ENCODE results near the gene EN2.

The EN2 gene

DNA sequence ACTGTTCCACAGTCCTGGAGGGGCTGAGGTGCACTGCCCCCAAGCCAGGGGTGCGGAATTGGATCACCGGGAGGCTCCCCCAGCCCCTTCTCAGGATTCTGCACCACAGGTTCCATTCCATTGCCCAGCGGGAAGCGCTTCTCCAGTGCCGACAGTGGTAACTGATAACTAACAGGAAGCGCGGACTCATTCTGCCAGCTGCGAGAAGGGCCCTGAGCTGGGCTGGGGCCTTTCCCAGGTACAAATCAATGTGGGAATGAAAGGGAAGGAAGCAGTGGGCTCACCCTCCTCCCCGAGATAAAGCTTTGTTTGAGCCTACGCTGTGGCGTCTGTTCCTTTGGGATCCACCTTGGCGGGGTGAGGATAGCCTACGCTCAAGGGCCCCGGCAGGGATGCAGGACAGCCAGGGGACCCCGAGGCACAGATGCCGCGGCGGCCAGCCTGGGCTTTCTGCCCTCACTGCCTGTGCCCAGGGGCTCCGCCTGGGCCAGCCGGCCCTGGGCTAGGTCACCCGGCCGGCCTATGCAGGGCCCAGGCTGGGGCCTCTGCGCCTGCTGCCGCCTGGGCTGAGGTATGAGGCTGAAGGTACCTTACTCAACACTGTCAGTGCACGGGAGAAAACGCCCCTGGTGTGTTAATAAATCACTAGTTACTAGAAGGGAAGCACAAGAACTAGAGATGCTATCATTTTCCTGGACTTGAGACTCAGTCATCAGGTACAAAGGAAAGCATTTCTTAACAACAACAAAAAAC, 39.4 kb downstream of the EN2 start:
- TF ChIP-seq ZNF274 (IDR thresholded peaks at IDR 0.05; ENCODE audit: low read depth, low read length), result no peak
- H3K4me3 ChIP-seq (ENCODE audit: low read length), result no peak overlapping the region

GRCh38 chr7:155505422-155505793, 47.5 kb downstream of the EN2 start:
- H3K4me3 ChIP-seq (ENCODE audit: low read length), result no peak overlapping the region
- no peak for TF ChIP-seq ZNF274 (IDR thresholded peaks at IDR 0.05; ENCODE audit: low read depth, low read length)

DNA sequence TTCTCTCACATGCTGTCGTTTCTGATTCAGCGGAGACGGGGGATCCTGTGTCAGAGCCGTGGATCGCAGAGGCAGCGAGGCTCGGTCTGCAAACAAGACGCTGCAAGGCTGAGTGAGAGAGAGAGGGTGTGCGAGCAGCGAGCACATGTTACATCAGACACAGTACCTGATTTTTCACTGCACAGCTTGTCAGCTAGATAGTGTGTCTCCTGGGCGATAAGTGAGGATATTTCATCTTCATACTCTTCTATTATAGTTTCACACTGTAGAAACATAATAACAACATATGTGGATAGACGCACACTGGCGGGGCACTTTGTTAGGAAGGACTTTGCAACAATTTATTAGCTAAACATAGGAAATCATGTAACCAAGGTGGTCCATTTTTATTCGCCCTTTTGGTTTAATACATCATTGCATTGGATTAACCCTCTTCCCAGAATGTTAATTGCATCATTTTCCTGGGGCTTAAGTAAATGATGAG, 49.0 kb downstream of the EN2 start:
- TF ChIP-seq ZNF274 (IDR thresholded peaks at IDR 0.05; ENCODE audit: low read depth, low read length), result no peak
- H3K4me3 ChIP-seq (ENCODE audit: low read length), result no peak overlapping the region

GRCh38 chr7:155507576-155507975, 49.6 kb downstream of the EN2 start:
- no peak for TF ChIP-seq ZNF274 (IDR thresholded peaks at IDR 0.05; ENCODE audit: low read depth, low read length)
- H3K4me3 ChIP-seq (ENCODE audit: low read length), result no peak overlapping the region

GRCh38 chr7:155508376-155509358, 50.7 kb downstream of the EN2 start:
- no peak overlapping the region for H3K4me3 ChIP-seq (ENCODE audit: low read length)

GRCh38 chr7:155509359-155509724, 51.4 kb downstream of the EN2 start:
- TF ChIP-seq ZNF274 (IDR thresholded peaks at IDR 0.05; ENCODE audit: low read depth, low read length), result no peak
- H3K4me3 ChIP-seq (ENCODE audit: low read length), result peak overlapping the region; percentile 30; the same call in 1 of the 2 replicates

More at GRCh38 chr7:155508376-155509358, 50.7 kb downstream of the EN2 start:
- no peak for TF ChIP-seq ZNF274 (IDR thresholded peaks at IDR 0.05; ENCODE audit: low read depth, low read length)

GRCh38 chr7:155509725-155510551, 52.0 kb downstream of the EN2 start:
- peak overlapping the region; percentile 30; the same call in 1 of the 2 replicates for H3K4me3 ChIP-seq (ENCODE audit: low read length)

DNA sequence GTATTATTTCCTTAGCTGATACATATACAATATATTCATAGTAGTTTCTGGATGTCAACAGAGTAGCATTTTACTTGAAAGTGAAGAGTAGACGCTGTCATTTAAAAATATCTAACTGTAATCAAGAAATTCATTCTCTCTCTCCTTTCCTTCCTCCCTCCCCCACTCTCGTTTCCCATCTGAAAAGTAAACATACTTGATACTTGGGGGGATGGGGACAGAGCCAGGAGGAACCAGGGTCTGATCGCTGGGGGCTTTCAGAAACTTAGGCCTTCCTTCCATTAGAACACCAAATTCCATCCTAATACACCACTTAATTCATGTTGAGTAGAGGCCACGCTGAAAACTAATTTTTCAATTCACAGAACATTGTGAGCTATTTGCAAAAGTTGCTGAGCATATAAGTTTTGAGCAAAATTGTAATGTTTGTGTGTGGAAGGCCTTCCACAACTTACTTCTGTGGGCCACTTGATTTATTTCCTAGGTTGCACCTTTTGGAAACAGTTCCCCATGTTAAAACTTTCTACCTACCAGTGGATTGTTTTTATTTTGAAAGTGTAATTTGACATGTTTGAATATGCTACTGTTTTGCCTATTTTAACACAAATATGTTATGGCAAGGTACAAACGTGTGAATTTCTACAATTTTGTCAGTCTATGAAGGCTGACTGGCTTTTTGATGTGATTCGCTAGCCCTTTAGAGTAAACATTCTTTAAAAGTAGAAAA, 53.2 kb downstream of the EN2 start:
- no peak overlapping the region for H3K4me3 ChIP-seq (ENCODE audit: low read length)
- TF ChIP-seq ZNF274 (IDR thresholded peaks at IDR 0.05; ENCODE audit: low read depth, low read length), result no peak

More at GRCh38 chr7:155509725-155510551, 52.0 kb downstream of the EN2 start:
- no peak for TF ChIP-seq ZNF274 (IDR thresholded peaks at IDR 0.05; ENCODE audit: low read depth, low read length)

GRCh38 chr7:155511702-155511996, 53.7 kb downstream of the EN2 start:
- TF ChIP-seq ZNF274 (IDR thresholded peaks at IDR 0.05; ENCODE audit: low read depth, low read length), result no peak
- H3K4me3 ChIP-seq (ENCODE audit: low read length), result no peak overlapping the region

DNA sequence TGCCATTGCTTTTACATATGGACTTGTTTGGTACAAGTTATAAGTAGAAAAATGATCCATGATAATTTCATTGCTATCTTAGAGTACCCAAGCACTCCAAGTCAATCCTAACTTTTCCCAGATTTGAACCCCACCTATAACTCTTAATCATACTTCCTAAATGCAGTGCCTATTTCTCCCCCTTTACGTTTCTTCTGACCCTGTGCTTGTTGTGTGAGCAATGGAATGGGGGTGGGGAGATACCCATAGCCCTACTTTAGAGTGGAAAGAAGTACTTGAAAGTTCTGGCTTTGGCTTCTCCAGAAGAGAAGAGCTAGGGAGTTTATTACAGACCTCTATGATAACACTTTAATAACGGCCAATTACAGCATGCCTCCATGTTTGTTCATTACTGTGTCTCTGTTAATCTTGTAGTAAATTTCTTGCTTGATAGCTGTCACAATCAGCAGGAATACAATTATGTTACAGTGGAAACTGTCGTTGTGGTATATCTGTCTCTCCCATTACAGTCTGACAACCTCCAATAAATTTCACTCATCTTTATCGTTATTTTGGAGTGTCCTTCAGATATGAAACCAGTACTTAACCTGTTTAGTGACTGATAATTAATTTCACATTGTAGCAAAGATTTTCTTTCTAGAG, 54.4 kb downstream of the EN2 start:
- no peak overlapping the region for H3K4me3 ChIP-seq (ENCODE audit: low read length)
- TF ChIP-seq ZNF274 (IDR thresholded peaks at IDR 0.05; ENCODE audit: low read depth, low read length), result no peak

- H3K4me3 ChIP-seq (ENCODE audit: low read length), result no peak overlapping the region
- TF ChIP-seq ZNF274 (IDR thresholded peaks at IDR 0.05; ENCODE audit: low read depth, low read length), result no peak
Observed at GRCh38 chr7:155513543-155514285, 55.8 kb downstream of the EN2 start.

DNA sequence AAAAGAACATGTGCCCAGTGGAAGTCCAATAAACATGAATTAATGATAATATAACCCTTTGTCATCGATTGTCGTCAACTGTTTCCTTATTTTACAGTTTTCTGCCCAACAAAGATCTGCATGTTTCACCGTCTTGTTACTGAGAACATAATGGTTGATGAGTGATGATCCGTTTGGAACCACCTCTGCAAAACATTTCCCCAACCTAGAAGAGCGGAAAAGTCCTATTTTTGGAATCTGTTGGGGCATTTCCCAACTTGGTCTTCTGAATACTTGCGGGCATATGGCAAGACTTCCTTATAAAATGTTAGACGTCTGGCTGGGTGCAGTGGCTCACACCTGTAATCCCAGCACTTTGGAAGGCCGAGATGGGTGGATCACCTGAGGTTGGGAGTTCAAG, 56.4 kb downstream of the EN2 start:
- no peak overlapping the region for H3K4me3 ChIP-seq (ENCODE audit: low read length)
- no peak for TF ChIP-seq ZNF274 (IDR thresholded peaks at IDR 0.05; ENCODE audit: low read depth, low read length)
